SU-DHL-6 (cell line): ENCODE results near the gene VAMP5.

ENCODE experiments used
- H2AFZ ChIP-seq: fragments of 200-600 bp; sonication (generic); 2 replicates; pipeline ENCODE4 v1.6.1; 2014; ENCODE audit warnings: low read depth, mild to moderate bottlenecking, moderate library complexity, mixed read lengths, antibody characterized with exemption, low read length; ENCODE audit not compliant: severe bottlenecking
- H3F3A ChIP-seq: fragments of 200-600 bp; shearing (Covaris generic); 2 replicates; pipeline ENCODE4 v1.6.0; 2016; ENCODE audit warnings: antibody characterized with exemption, mild to moderate bottlenecking; ENCODE audit not compliant: insufficient read depth
- H3K27ac ChIP-seq: fragments of 200-600 bp; sonication (generic); 2 replicates; pipeline ENCODE4 v1.5.1; 2016; ENCODE audit warnings: low read depth, mild to moderate bottlenecking, low read length, moderate library complexity, mixed read lengths
- H3K27me3 ChIP-seq: fragments of 200-600 bp; sonication (generic), shearing (Covaris generic); 2 replicates; pipeline ENCODE4 v1.6.0; 2014; ENCODE audit warnings: mild to moderate bottlenecking, low read length
- H3K36me3 ChIP-seq: fragments of 200-600 bp; sonication (generic); 2 replicates; pipeline ENCODE4 v1.6.1; 2014; ENCODE audit warnings: mild to moderate bottlenecking, low read length, mixed read lengths
- H3K4me2 ChIP-seq: fragments of 300-600, 200-600 bp; shearing (Covaris generic), sonication (generic); 2 replicates; pipeline ENCODE4 v1.6.0; 2014; ENCODE audit warnings: low read length, low read depth, mild to moderate bottlenecking; ENCODE audit not compliant: poor library complexity, severe bottlenecking
- H3K4me3 ChIP-seq: fragments of 200-600 bp; sonication (generic); 2 replicates; pipeline ENCODE4 v1.5.1; 2014; ENCODE audit warnings: antibody characterized with exemption, low read length, mild to moderate bottlenecking, mixed read lengths; ENCODE audit not compliant: insufficient read depth, poor library complexity, severe bottlenecking
- H3K79me2 ChIP-seq: fragments of 200-600 bp; sonication (generic); 2 replicates; pipeline ENCODE4 v1.6.1; 2014; ENCODE audit warnings: mild to moderate bottlenecking, low read length, moderate library complexity; ENCODE audit not compliant: insufficient read depth
- H3K9ac ChIP-seq: fragments of 200-600 bp; sonication (generic); 2 replicates; pipeline ENCODE4 v1.7.0; 2014; ENCODE audit warnings: mild to moderate bottlenecking, low read length
- H3K9me2 ChIP-seq: fragments of 200-600 bp; sonication (generic); replicated peaks from 2 replicates; pipeline ENCODE4 v1.6.1; 2014; ENCODE audit warnings: low read length; ENCODE audit not compliant: insufficient read depth
- H3K9me3 ChIP-seq: fragments of 200-600 bp; sonication (generic); 2 replicates; pipeline ENCODE4 v1.6.1; 2014; ENCODE audit warnings: low read length, mixed read lengths; ENCODE audit not compliant: insufficient read depth
- H4K20me1 ChIP-seq: fragments of 200-600 bp; sonication (generic); 2 replicates; pipeline ENCODE4 v1.6.1; 2014; ENCODE audit warnings: low read depth, mild to moderate bottlenecking, antibody characterized with exemption, low read length, moderate library complexity, mixed read lengths
- CTCF ChIP-seq: fragments of 200-600 bp; sonication (generic); IDR thresholded peaks from one replicate; pipeline ENCODE4 v1.5.1; 2017; ENCODE audit warnings: antibody characterized with exemption, mild to moderate bottlenecking, low read length, moderate library complexity; ENCODE audit not compliant: insufficient read depth, poor library complexity, severe bottlenecking
- EZH2phosphoT487 ChIP-seq: fragments of 200-600 bp; sonication (generic), shearing (Covaris generic); conservative IDR thresholded peaks from 2 replicates; pipeline ENCODE4 v1.6.1; 2018; ENCODE audit warnings: mild to moderate bottlenecking, antibody characterized with exemption, low read length, moderate library complexity, mixed read lengths

The VAMP5 gene

GRCh38 chr2:85584354-85584856 lies at the start of gene VAMP5:
Gene VAMP5, plus strand, starts transcription at chr2:85584431. Its CDS starts 60 bp downstream, at chr2:85584491.
- no peak within 1 kb of the TSS for H3K9ac ChIP-seq
- no peaks in the 10 kb centered on the region for H3K36me3 ChIP-seq
- no peaks in the 10 kb centered on the region for H3K27me3 ChIP-seq
- no peak for TF ChIP-seq CTCF
- no peak for TF ChIP-seq EZH2phosphoT487
- H3F3A ChIP-seq: no peaks in the 10 kb centered on the region
- H3K79me2 ChIP-seq: 0 out of 2 replicates have a peak, but pooled peaks cover under 1% of the 10 kb centered on the region
- no peaks in the 10 kb centered on the region for H4K20me1 ChIP-seq
- H3K9me3 ChIP-seq: no peaks in the 10 kb centered on the region
- no peak within 1 kb of the TSS for H2AFZ ChIP-seq
- no peak within 1 kb of the TSS for H3K27ac ChIP-seq
- no peaks in the 10 kb centered on the region for H3K9me2 ChIP-seq
- H3K4me3 ChIP-seq: no peak within 1 kb of the TSS
- no peak within 1 kb of the TSS for H3K4me2 ChIP-seq

GRCh38 chr2:85534881-85535280 lies 49.4 kb upstream of the VAMP5 start:
- Histone ChIP-seq H3K4me2 (no peak overlapping the region), H3K9ac (no peak overlapping the region), H4K20me1 (peaks cover 2% of the 10 kb centered on the region; the same call in 1 of the 2 replicates), H3K36me3 (peaks cover 2% of the 10 kb centered on the region; the same call in 1 of the 2 replicates), H3F3A (peaks cover 11% of the 10 kb centered on the region), H3K4me3 (no peak overlapping the region), H3K27ac (no peak overlapping the region), H3K9me3 (no peaks in the 10 kb centered on the region), H3K79me2 (peaks cover 15% of the 10 kb centered on the region), H3K9me2 (no peaks in the 10 kb centered on the region), H2AFZ (no peak overlapping the region), H3K27me3 (no peaks in the 10 kb centered on the region)
- TF ChIP-seq EZH2phosphoT487 (no peak), CTCF (no peak)

GRCh38 chr2:85536479-85536878 lies 47.8 kb upstream of the VAMP5 start:
- Histone ChIP-seq H3K4me3 (no peak overlapping the region), H4K20me1 (peaks cover 18% of the 10 kb centered on the region), H3K4me2 (no peak overlapping the region), H2AFZ (no peak overlapping the region), H3K27me3 (no peaks in the 10 kb centered on the region), H3K9me3 (no peaks in the 10 kb centered on the region), H3K27ac (no peak overlapping the region), H3F3A (peaks cover 27% of the 10 kb centered on the region), H3K9me2 (no peaks in the 10 kb centered on the region), H3K79me2 (peaks cover 31% of the 10 kb centered on the region), H3K36me3 (peaks cover 18% of the 10 kb centered on the region), H3K9ac (no peak overlapping the region)
- TF ChIP-seq EZH2phosphoT487 (no peak), CTCF (no peak)
